Ureter (tissue), 1 donor: ENCODE measurements around the gene RPL5. TPM values are rescaled to one million over a fixed set of nuclear protein-coding genes. Genes with fewer than 3 reads are reported as not detected.
"Not testable (repeated sequence)": the region's sequence is repeated elsewhere in the genome, so short reads cannot be mapped to it uniquely, and the experiment has no call there.

Source experiments
- DNase-seq: peaks from one replicate; pipeline ENCODE4 v3.0.0-alpha.2; 2020; ENCODE audit warnings: low spot score
- total RNA-seq: library from RNA; stranded (reverse); gene quantifications from one replicate; pipeline ENCODE4 v1.2.4, GENCODE V29; 2023
- donor health status: DM: yes; HTN: yes; CAD: no.

Gene RPL5
- total RNA-seq: 964 TPM

DNA sequence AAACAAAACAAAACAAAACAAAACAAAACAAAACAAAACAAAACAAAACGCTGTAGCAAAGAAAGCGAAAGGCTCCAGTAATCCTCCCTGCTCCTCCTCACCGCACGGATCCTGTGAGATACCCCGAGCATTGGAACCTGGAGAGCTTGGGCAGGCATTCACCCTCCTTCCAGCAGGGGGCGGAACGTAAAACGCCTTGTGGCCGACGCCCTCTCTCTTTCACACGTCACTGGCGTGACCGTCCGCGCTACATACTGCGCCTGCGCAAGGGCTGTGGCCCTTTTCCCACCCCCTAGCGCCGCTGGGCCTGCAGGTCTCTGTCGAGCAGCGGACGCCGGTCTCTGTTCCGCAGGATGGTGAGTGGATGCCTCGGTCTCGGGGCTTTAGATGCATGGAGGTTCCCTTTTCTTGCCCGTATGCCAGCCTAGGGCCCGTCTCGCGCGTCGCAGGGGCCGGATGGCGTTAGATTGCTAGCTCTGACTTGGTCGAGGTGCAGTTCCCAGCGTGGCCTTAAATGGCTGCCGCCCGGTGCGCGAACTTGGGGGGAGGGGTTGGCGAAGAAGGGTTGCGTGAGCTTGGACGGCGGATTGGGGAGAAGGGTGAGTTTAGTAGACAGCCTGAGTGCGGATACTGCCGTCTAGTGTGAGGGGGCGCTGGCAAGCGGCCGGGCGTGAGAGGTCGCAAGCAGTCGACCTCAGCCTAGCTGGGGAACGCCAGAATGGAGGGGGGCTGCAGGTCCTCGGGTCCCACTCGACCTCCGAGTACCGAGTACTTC, at the start of gene RPL5:
Gene RPL5 (plus strand): TSS at position 279 of the 775 bp plus-strand sequence. CDS start 75 bp downstream, at position 354.
- DNase-seq: peak; percentile 98

DNA sequence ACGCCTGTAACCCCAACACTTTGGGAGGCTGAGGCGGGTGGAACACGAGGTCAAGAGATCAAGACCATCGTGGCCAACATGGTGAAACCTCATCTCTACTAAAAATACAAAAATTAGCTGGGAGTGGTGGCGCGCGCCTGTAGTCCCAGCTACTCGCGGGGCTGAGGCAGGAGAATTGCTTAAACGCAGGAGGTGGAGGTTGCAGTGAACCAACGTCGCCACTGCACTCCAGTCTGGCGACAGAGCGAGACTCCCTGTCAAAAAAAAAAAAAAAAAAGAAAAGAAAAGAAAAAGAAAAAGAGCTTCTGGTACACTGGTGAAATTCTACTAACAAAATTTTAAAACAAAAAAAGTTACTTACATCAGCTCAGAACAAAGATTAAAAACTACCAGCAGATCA, 48.3 kb upstream of the RPL5 start:
- DNase-seq: not testable (repeated sequence)

DNA sequence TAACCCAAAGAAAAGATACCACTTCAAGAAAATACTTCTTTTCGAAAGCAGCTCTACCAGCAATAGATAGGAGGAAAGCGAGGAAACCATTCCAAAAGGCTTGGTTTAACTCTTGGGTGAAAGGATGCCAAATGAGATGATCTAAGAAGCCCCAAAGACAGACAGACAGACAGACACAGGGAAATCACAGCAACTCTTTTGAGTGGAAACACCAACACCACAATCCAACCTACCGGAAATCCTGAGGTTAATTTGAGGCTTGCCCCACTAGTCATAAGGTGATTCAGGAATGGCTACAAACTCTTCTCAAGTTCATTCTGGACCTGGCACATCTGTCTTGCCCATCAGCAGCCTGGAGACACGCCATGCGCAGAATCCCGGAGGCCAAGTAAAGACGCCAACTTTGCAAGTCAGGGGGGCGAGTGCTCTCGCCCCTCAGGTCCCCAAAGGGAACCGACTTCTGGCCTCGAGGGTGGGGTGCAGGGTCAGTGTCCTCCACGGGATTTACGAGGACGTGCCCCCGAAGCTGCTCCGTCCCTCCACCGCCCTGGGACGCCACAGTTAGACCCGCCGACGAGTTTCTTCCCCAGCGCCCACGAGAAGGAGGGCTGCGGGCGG, 47.7 kb upstream of the RPL5 start:
- peak; percentile 49 for DNase-seq

DNA sequence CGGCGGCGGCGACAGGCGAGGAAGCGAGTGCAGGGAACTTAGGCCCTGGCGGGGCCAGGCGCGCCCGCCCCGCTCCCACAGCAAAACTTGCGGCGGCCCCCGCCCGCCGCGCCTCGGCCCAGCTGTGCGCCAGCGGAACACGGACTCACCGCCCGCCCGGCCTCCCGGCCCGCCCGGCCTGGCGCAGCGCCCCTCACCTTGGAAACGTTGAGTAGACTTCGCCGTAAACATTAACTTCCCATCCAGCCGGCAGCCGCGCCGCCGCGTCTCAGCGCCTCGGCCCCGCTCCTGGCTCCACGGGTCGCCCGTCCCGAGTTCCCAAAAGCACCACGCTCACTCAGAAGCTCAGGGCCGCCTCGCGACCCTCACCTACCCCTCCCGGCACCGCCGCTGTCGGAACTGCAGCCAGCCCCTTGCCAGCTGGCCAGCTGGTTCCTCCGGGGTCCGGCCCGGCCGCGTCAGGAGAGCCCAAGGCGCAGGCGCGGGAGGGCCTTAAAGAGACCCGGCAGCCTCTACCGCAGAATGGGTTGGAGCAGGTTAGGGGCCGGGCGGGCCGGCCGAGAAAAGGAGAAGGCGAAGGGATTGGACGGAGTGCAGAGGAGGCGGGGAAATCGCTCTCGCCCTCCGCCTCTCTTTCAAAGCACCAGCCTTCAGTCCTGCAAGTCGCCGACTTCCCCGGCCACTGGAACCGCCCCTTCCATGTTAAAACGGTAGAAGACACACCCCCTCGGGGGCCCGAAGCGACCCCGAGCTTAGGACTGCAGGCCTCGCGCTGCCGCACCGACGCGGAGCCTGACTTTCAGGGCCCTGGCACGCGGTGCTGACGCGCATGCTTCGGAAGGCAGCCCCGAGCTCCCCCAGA, 47.0 kb upstream of the RPL5 start, which contains the start of gene EVI5:
Gene EVI5 (minus strand): TSS at position 470 of the 862 bp plus-strand sequence. CDS start 48,562 bp downstream, outside the sequence.
- DNase-seq: peak; percentile 95

DNA sequence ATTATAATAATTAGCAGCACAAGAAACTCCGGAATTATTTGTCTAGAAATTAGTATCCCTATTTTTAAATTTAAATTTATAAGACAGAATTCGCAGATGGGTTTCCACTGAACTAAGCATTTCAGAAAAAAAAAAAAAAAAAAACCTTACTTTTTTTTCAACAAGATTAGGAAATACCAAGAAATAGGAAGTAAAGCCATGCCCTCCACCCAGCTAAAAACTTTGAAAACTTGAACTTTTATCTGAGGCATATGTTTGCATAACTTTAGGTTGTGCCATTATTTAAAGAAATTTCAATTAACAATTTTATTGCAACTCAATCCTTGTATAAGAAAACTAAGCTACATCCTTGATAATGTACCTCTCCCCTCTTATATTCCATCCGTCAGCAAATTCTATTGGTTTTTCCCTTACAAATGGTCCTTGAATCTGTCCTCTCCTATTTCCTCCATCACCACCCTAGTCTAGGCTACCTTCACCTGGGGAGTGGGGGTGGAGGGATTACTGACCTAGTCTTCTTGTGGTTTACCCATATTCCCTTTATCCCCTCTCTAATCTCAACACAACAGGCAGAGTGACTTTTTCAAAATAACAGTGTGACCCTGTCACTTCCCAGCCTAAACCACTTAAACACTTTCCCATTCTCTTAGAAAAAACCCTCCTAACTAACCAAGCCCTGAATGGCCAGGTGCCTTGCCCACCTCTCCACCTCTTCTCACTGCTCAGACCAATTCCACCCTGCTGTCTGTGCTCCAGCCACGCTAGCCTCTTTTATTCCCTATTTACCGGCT, 45.5 kb upstream of the RPL5 start:
- DNase-seq: no peak

DNA sequence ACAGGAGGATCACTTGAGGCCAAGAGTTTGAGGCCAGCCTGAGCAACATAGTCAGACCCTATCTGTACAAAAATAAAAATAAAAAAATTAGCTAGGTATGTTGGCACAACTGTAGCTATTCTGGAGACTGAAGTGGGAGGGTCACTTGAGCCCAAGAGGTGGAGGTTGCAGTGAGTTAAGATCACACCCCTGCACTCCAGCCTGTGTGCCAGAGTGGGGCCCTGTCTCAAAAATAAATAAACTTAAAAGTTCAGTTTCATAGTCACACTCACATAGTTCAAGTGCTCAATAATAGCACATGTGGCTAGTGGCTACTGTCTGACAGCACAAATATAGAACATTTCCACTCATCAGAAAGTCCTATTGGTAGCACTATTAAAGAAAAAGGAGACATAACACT, 41.8 kb upstream of the RPL5 start:
- no peak for DNase-seq

DNA sequence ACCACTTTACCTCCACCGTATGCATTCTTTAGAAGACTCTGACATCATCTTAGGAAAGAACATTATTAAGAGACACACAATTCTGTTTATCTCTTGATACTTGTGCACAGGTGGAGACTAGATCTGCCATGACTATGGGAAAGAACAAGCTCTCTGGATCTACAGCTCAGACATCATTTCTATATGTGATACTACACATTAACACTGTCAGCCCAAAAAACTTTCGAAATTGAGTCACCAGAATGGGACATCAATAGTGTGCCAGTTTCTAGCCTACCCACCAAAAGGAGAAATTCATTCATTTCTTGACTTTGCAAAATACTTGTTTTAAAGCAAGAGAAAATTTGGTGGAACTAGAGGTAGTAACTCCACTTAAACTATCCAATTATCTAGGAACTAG, 41.0 kb upstream of the RPL5 start:
- no peak for DNase-seq

DNA sequence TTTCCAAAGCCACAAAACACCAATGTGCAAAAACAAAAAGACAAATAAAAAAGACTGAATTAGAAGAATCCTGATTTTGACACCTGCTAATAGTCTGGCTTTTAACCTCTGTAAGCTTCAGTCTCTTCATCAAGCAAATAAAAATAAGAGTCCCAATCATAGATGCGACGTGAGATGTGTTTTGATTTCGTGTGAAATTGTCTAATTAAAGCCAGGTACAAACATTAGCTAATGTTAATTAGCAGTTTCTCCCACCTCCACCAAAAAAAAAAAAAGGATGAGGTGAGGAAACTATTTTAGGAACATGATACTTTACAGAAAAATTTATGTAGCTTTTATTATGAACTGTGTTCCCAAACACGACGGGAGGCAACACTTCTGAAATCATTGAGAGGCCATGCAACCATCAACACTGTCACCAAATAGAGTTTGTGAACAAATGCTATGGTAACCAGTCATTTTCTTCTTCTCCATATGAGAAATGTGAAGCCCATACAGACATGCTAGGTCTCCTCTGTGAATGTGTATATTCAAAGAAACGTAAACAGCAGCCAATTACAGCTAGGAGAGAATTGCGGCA, 40.3 kb upstream of the RPL5 start:
- no peak for DNase-seq

DNA sequence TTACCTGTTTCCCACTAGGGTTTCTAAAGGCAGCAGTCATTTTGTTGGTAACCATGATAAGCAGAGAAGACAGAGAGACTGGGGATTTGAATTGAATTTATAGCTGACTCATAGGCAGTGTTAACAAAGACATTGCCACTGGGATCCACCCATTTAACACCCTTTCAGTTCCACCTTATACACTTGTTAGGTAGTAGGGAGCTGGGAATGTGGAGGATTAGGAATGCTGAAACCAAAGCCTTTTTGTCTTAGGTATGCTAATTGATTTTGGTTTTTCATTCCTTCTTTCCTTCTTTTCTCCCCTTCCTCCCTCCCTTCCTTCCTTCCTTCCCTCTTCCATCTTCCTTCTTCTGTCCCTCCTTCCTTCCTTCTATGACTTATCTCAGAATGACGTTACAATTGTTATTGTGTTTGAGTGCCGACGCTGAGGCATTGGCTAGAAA, 39.5 kb upstream of the RPL5 start:
- DNase-seq: no peak

DNA sequence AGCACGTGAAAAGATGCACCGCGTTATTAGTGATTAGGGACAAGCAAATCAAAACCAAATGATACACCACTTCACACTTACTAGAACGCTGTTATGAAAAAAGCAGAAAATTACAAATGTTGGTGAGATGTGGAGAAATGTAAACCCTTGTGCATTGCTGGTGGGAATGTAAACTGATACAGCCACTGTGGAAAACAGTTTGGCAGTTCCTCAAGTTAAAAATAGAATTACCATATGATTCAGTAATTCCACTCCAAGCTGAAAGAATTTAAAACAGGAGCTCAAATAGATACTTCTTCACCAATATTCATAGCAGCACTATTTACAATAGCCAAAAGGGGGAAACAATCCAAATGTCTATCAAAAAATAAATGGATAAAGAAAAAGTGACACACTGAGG, 36.7 kb upstream of the RPL5 start:
- DNase-seq: no peak

DNA sequence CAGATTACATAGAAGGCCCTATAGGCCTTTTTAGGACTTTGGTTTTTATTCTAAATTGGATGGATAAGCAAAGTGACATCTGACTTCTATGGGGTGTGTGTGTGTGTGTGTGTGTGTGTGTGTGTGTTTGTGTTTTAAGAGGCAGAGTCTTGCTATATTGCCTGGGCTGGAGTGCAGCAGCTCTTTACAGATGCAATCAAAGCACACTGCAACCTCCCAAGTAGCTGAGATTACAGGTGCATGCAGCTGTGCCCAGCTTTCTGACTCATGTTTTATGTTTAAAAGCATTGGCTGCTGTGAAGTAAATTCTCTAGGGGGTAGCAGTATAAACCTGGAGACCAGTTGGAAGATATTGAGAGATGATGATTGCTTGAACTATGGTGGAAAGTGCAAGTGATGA, 34.5 kb upstream of the RPL5 start:
- no peak for DNase-seq

DNA sequence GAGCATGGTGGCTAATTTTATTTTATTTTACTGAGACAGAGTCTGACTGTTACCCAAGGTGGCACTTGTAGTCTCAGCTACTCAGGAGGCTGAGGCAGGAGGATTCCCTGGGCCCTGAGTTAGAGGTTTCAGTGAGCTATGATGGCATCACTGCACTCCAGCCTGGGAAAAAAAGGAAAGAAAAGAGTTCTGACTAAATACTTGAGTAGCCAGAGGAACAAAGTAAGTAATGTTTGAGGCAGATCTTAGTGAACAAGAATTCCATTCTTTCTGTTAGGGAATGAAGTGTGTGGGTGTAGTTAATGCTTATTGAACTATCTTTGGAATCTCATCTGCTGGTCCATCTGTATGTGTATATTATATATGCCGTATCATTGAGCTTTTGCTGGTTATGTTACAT, 33.9 kb upstream of the RPL5 start:
- no peak for DNase-seq

DNA sequence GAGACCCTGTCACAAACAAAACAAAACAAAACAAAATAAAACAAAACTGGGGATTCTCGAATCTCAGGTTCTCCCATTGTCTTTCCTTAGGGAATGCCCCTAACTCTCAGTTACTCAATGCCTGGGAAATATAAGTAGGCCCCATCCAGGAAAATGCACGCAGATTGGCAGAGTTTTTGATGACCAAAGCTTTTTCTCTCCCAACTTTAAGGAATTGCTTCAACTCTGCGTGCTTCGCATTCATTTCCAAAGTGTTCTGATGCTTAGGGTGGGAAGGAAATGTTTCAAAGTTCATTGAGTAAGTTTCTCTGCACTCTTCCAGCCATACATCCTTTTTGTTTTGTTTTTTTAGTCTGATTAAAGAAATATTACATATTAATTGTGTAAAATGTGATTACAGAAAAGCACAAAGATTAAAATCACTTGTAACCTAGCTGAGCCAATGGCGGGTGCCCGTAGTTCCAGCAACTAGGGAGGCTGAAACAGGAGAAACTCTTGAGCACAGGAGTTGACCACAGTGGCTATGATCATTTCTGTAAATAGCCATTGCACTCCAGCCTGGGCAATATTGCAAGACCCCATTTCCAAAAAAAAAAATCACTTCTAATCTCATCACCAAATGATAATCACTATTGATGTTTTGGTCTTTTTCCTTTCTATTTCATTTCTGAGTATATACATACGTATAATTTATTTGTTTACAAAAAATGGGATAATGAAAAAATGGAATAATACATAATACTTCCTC, 28.5 kb upstream of the RPL5 start:
- no peak for DNase-seq

DNA sequence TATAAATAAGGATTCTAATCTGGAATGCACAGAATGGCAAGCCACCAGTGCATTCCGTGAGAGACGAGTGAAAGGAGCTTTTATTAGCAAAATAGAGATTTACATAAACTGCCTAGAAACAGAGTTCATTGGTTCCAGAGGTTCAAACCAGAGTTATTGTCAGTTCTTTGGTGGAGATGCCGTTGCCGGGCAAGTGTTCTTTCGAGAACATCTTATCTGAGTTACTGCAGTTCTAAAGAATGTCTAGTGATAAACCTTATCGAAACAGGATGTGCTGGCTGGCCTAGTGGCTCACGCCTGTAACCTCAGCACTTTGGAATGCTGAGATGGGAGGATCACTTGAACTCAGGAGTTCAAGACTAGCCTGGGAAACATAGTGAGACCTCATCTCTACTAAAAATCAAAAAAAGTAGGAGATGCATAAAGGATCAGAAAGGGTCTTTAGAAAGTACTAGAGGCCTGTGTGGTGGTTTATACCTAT, 27.1 kb upstream of the RPL5 start:
- DNase-seq: peak; percentile 73

DNA sequence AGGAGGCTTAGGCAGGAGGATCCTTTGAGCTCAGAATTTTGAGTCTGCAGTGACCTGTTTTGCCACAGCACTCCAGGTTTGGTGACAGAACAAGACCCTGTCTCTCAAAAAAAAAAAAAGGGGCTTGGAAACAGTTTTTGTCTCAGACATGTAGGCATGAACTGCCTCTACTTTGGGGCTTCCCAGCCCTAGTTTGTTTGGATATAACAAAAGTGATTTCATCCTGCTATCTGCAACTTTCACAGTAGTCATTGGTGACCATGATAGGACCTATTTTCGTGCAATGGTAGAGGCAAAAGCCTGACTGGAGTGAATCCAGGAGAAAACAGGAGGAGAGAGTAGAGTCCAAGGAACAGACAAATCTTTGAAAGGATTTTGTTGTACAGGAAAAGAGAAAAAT, 26.6 kb upstream of the RPL5 start:
- DNase-seq: no peak

DNA sequence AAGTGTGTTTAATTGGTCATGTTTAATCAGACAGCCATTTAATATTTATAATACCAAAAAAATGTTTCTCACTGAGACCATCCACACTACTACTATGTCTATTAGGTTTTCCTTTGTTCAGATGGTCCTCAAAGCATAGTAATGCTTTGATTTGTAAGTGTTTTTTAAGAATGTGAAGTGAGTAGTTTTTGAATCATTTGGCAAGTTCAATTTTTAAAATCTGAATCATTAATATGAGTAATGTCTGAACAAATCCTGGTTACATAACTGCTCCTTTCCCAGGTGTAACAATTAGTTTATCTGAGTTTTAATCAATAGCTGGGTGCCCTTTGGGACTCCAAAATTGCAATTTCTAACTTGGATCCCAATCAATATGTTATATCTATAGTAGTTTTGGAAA, 23.5 kb upstream of the RPL5 start:
- no peak for DNase-seq

DNA sequence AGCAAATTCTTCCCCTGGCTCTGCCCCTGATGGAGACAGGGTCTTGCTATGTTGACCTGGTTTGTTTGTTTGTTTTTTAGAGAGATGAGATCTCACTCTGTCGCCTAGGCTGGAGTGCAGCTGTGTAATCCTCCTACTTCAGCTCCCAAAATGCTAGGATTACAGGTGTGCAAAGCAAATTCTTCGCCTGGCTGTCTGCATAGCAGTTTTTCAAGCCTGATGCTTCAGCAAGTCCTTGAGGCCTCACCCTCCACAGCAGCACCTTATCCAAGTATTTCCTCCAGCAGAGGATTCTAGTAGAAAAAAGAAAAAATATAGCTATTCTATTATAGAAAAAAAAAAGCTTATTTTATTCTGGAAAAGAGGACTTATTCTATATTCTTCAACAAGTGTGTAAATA, 15.1 kb upstream of the RPL5 start:
- no peak for DNase-seq

DNA sequence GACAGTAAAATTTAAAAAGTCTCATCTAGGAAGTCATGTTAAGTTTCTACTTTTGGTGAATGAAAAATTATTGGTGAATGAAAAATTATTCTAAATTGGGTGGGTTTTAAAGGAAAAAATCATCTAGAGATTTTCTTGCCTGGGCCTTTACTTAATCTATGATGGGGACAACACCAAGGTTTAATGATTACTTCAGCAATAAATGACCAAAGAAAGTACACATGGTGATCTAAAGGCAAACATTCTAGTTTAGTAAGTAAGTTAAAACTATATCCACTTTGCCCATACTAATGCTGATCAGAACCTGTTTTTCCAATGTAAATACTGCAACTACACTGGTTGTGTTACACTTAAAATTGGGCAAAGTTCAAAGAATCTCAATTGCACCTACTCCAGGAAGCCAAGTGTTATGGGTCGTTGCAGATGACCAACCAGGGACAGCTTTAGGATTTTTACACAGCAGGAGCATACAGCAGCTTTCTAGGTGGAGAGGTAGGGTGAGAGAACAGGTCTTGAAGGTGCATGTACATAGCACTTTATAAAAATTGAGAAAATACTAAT, 14.6 kb upstream of the RPL5 start:
- DNase-seq: no peak

DNA sequence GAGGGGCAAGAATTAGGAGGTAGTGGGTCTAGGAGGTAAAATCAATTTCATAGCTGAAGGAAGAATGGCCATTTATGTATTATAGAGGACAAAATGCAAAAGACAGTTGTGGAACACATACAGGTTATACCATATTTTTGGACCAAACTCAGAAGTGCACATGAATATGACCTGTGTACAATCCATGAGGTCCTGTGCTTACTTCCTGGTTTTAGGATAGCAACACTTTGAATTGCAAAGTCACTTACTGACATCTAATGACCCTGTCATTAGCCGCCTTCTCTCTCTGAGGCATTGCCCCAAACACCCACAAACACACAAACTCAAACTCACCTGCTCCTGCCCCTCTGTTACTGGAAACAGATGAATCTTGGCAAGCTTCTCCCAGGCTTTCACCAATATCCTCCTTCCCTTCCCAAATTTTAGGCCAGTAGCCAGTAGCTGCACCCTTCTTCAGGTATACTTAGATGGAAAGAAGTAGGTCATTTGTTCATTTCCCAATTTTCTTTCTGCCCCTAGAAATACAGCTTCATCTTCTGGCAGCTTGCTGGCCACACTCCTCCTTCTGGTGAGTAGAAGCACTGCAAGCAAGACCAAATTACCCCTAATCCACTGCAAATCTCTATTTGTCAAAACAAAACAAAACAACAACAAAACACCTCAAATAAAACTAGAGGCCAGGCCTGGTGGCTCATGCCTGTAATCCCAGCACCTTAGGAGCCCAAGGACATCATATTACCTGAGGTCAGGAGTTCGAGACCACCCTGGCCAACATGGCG, 13.7 kb upstream of the RPL5 start:
- no peak for DNase-seq
